Upper lobe of left lung (tissue), 4 donors: Measurements from ENCODE around the gene FARP1.

Experiments
- CTCF ChIP-seq, 6 experiments: fragments of 450-650 bp in 4 of 6; fragments of 200-600 bp in 2 of 6; sonication (generic) in 2 of 6; IDR thresholded peaks; one replicate each; pipeline ENCODE4 v1.5.1; 2016 to 2019; ENCODE audit warnings: antibody characterized with exemption in 6 of 6
- POLR2A ChIP-seq, 4 donors: fragments of 450-650 bp; IDR thresholded peaks; one replicate each; pipeline ENCODE4 v1.5.1; 2016 to 2017; ENCODE audit warnings: antibody characterized with exemption in 4 of 4, mild to moderate bottlenecking in 2 of 4
- POLR2AphosphoS5 ChIP-seq, 2 donors: sonication (generic); formaldehyde crosslinking; IDR thresholded peaks; one replicate each; pipeline ENCODE4 v1.5.1; 2017; ENCODE audit warnings: antibody characterized with exemption in 2 of 2

DNA sequence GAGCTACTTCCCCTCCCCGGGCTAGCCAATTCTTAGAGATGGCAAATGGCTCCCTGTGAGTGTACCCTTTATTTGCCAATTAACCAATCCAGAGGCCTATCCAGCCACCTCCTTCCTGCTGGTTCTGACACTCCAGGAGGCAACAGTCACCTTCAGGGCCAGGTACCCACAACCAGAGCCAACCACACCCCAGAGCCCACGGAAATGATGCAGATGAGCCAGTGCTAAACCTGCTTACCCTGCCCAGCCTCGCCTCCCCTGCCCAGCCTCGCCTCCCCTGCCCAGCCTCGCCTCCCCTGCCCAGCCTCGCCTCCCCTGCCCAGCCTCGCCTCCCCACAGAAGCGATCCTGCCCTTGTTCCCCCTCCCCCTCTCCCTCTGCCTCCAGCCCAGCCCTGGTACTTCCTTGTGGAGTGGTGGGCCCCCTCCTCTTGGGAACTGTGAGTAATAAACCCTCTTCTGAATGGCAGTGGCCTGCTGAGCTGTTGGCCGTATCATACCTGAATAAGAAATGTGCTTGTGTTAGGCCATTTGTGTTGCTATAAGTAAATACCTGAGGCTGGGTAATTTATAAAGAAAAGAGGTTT, 207.9 kb downstream of the FARP1 start:
- TF ChIP-seq CTCF (IDR thresholded peaks at IDR 0.05) (no peak), POLR2AphosphoS5 (IDR thresholded peaks at IDR 0.05) (no peak), POLR2A (IDR thresholded peaks at IDR 0.05) (no peak)
